ENCODE results near the gene RNF112. TPM values are rescaled to one million over a fixed set of nuclear protein-coding genes. Genes with fewer than 3 reads are reported as not detected.

Gene RNF112
- total RNA-seq, 2 experiments from 2014 or later: 1.4 to 1.5 TPM

- Mint-ChIP-seq H3K4me3 (no peak overlapping the region), H3K9me3 (no peaks in the 10 kb centered on the region), H3K36me3 (ENCODE audit: low read depth) (no peaks in the 10 kb centered on the region), H3K27me3 (no peaks in the 10 kb centered on the region), H3K27ac (no peak overlapping the region), H3K4me1 (ENCODE audit: low read depth) (peaks cover 40% of the 10 kb centered on the region)
- Histone ChIP-seq H3K27ac (ENCODE audit: low read depth in 1 of 2, low read length in 2 of 2) (no peak overlapping the region), H3K36me3 (ENCODE audit: insufficient read depth, low read length) (no peaks in the 10 kb centered on the region), H3K4me1 (ENCODE audit: insufficient read depth, low read length) (peaks cover 52% of the 10 kb centered on the region), H3K9me3 (ENCODE audit: control insufficient read depth in 1 of 2, insufficient read depth in 1 of 2, low read length in 2 of 2) (peaks cover 0 to 4% of the 10 kb centered on the region in 2 experiments), H3K27me3 (ENCODE audit: control insufficient read depth in 1 of 2, insufficient read depth in 2 of 2, low read length in 2 of 2) (peaks cover 0 to 4% of the 10 kb centered on the region in 2 experiments), H3K4me3 (ENCODE audit: low read length) (no peak overlapping the region)
- intact Hi-C loops (cut with DNase I, micrococcal nuclease): loop anchor here in 1 of 2 experiments (10.0 kb wide), 1 partner anchor 362 kb away; the partner anchor contains the start of gene FAM83G
- ATAC-seq (ENCODE audit: poor library complexity): no peak
- DNase-seq: peak in 2 of 14 experiments; percentile 3 to 17
- CTCF ChIA-PET: no interaction called here
- POLR2A ChIA-PET: no interaction called here
- TF ChIP-seq CTCF (IDR thresholded peaks at IDR 0.05): no peak
These were observed 44.4 kb upstream of the RNF112 start for GRCh38 chr17:19366637-19366972.

- Mint-ChIP-seq H3K4me1 (ENCODE audit: low read depth) (peaks cover 35% of the 10 kb centered on the region), H3K27ac (peak overlapping the region; percentile 9), H3K27me3 (no peaks in the 10 kb centered on the region), H3K4me3 (no peak overlapping the region), H3K36me3 (ENCODE audit: low read depth) (no peaks in the 10 kb centered on the region), H3K9me3 (no peaks in the 10 kb centered on the region)
- ChIA-PET POLR2A (interaction anchor here (2.9 kb wide), 1 partner anchor 10 kb away, joined by 17 read pairs; the partner anchor contains the start of gene MAPK7), CTCF (interaction anchor here (1.1 kb wide), 1 partner anchor 79 kb away, joined by 3 read pairs; no protein-coding TSS in a partner anchor)
- H3K4me1 ChIP-seq (ENCODE audit: insufficient read depth, low read length): peaks cover 52% of the 10 kb centered on the region
- ATAC-seq (ENCODE audit: poor library complexity) (no peak), DNase-seq (peak in 1 of 14 experiments; percentile 11)
- peaks cover 0 to 4% of the 10 kb centered on the region in 2 experiments for H3K27me3 ChIP-seq (ENCODE audit: control insufficient read depth in 1 of 2, insufficient read depth in 2 of 2, low read length in 2 of 2)
- TF ChIP-seq CTCF (IDR thresholded peaks at IDR 0.05): no peak
- no peak overlapping the region for H3K27ac ChIP-seq (ENCODE audit: low read depth in 1 of 2, low read length in 2 of 2)
- no peak overlapping the region for H3K4me3 ChIP-seq (ENCODE audit: low read length)
- peaks cover 0 to 4% of the 10 kb centered on the region in 2 experiments for H3K9me3 ChIP-seq (ENCODE audit: control insufficient read depth in 1 of 2, insufficient read depth in 1 of 2, low read length in 2 of 2)
- intact Hi-C loops (cut with DNase I, micrococcal nuclease): loop anchor here in 1 of 2 experiments (10.0 kb wide), 1 partner anchor 363 kb away; the partner anchor contains the start of gene FAM83G
- no peaks in the 10 kb centered on the region for H3K36me3 ChIP-seq (ENCODE audit: insufficient read depth, low read length)
These were observed 42.8 kb upstream of the RNF112 start for GRCh38 chr17:19368229-19368628.

- H3K9me3 ChIP-seq (ENCODE audit: control insufficient read depth in 1 of 2, insufficient read depth in 1 of 2, low read length in 2 of 2): peaks cover 0 to 4% of the 10 kb centered on the region in 2 experiments
- ChIA-PET CTCF (no interaction called here), POLR2A (interaction anchor here (0.7 to 2.9 kb wide), 2 partner anchors 9 to 55 kb away, joined by 3 to 17 read pairs; partner anchors contain the start of gene MAPK7)
- H3K27me3 ChIP-seq (ENCODE audit: control insufficient read depth in 1 of 2, insufficient read depth in 2 of 2, low read length in 2 of 2): peaks cover 0 to 3% of the 10 kb centered on the region in 2 experiments
- intact Hi-C loops (cut with DNase I, micrococcal nuclease): loop anchor here in 1 of 2 experiments (10.0 kb wide), 1 partner anchor 364 kb away; the partner anchor contains the start of gene FAM83G
- peaks cover 52% of the 10 kb centered on the region for H3K4me1 ChIP-seq (ENCODE audit: insufficient read depth, low read length)
- H3K27ac ChIP-seq (ENCODE audit: low read depth in 1 of 2, low read length in 2 of 2): peak overlapping the region in 1 of 2 donors; percentile 66
- H3K36me3 ChIP-seq (ENCODE audit: insufficient read depth, low read length): no peaks in the 10 kb centered on the region
- no peak for ATAC-seq (ENCODE audit: poor library complexity)
- TF ChIP-seq CTCF (IDR thresholded peaks at IDR 0.05): no peak
- H3K4me1 Mint-ChIP-seq (ENCODE audit: low read depth): peaks cover 35% of the 10 kb centered on the region
- no peak overlapping the region for H3K4me3 ChIP-seq (ENCODE audit: low read length)
- no peak overlapping the region for H3K4me3 Mint-ChIP-seq
- H3K36me3 Mint-ChIP-seq (ENCODE audit: low read depth): no peaks in the 10 kb centered on the region
- no peaks in the 10 kb centered on the region for H3K9me3 Mint-ChIP-seq
- peak overlapping the region; percentile 81 for H3K27ac Mint-ChIP-seq
- H3K27me3 Mint-ChIP-seq: no peaks in the 10 kb centered on the region
- peak in 1 of 14 experiments; percentile 13 for DNase-seq
These were observed 41.8 kb upstream of the RNF112 start for GRCh38 chr17:19369107-19369778.
